Measurements from ENCODE around the gene ETV4.
"Not testable (repeated sequence)": the region's sequence is repeated elsewhere in the genome, so short reads cannot be mapped to it uniquely, and the experiment has no call there.

- not testable (repeated sequence) for TF ChIP-seq CTCF (IDR thresholded peaks at IDR 0.05); CHD2 (IDR thresholded peaks at IDR 0.05; ENCODE audit: low read length, partially characterized antibody); EP300 (IDR thresholded peaks at IDR 0.05); REST (IDR thresholded peaks at IDR 0.05); FOSB (CRISPR knock-in tag; IDR thresholded peaks at IDR 0.05); RAD21 (conservative IDR thresholded peaks at IDR 0.05 in 1 of 2, IDR thresholded peaks at IDR 0.05 in 1 of 2); EHMT2 (IDR thresholded peaks at IDR 0.05; ENCODE audit: low read depth); HDAC2 (IDR thresholded peaks at IDR 0.05); PHF8 (IDR thresholded peaks at IDR 0.05; ENCODE audit: borderline replicate concordance, low read depth); FOSL2 (IDR thresholded peaks at IDR 0.05); FOSL2 (CRISPR knock-in tag; IDR thresholded peaks at IDR 0.05); USF2 (IDR thresholded peaks at IDR 0.05); SMC3 (IDR thresholded peaks at IDR 0.05); JUNB (IDR thresholded peaks at IDR 0.05); POLR2A (IDR thresholded peaks at IDR 0.05; ENCODE audit: low read length)
Observed at GRCh38 chr17:43511199-43511598, 34.9 kb downstream of the ETV4 start.
